Ishikawa (cell line): Measurements from ENCODE around the gene RYR1.

Experiments used
- CEBPB ChIP-seq: IDR thresholded peaks from 2 replicates; pipeline ENCODE4 v1.6.1; 2012
- CREB1 ChIP-seq: IDR thresholded peaks from 2 replicates; pipeline ENCODE4 v1.6.1; 2012; ENCODE audit warnings: low read depth
- EP300 ChIP-seq: IDR thresholded peaks from 2 replicates; pipeline ENCODE4 v1.6.1; 2012; ENCODE audit warnings: borderline replicate concordance
- NFIC ChIP-seq: IDR thresholded peaks from 2 replicates; pipeline ENCODE4 v1.6.1; 2012
- REST ChIP-seq: IDR thresholded peaks from 2 replicates; pipeline ENCODE4 v1.6.1; 2012; ENCODE audit warnings: low read depth, mild to moderate bottlenecking
- TAF1 ChIP-seq: IDR thresholded peaks from 2 replicates; pipeline ENCODE4 v1.6.1; 2012; ENCODE audit warnings: low read depth, mild to moderate bottlenecking
- TCF12 ChIP-seq: IDR thresholded peaks from 2 replicates; pipeline ENCODE4 v1.6.1; 2012; ENCODE audit warnings: low read depth
- TEAD4 ChIP-seq: IDR thresholded peaks from 2 replicates; pipeline ENCODE4 v1.6.1; 2012
- YY1 ChIP-seq: IDR thresholded peaks from 2 replicates; pipeline ENCODE4 v1.6.1; 2012; ENCODE audit warnings: low read depth
- ZBTB7A ChIP-seq: IDR thresholded peaks from 2 replicates; pipeline ENCODE4 v1.6.1; 2012; ENCODE audit warnings: low read depth

GRCh38 chr19:38617764-38618589, 184.5 kb downstream of the RYR1 start, which contains the start of gene MAP4K1:
- no peak for TF ChIP-seq REST
- no peak for TF ChIP-seq TCF12
- no peak for TF ChIP-seq CEBPB
- no peak for TF ChIP-seq YY1
- TF ChIP-seq CREB1, result no peak
- TF ChIP-seq EP300, result no peak
- TF ChIP-seq ZBTB7A, result no peak
- no peak for TF ChIP-seq TAF1
- TF ChIP-seq TEAD4, result no peak
- TF ChIP-seq NFIC, result no peak
